Prostate gland (tissue), 2 donors: ENCODE results near the gene GOLIM4.

Experiments used
- CTCF ChIP-seq, 4 experiments: fragments of 200-600 bp in 2 of 4; fragments of 450-650 bp in 2 of 4; sonication (generic) in 2 of 4; IDR thresholded peaks; 1 replicate in 3 of 4; 2 replicates in 1 of 4; pipeline ENCODE4 v1.5.1; 2016 to 2019; ENCODE audit warnings: antibody characterized with exemption in 4 of 4, mild to moderate bottlenecking in 2 of 4, moderate library complexity in 2 of 4
- POLR2A ChIP-seq: fragments of 450-650 bp; IDR thresholded peaks from one replicate; pipeline ENCODE4 v1.6.1; 2016; ENCODE audit warnings: antibody characterized with exemption, mild to moderate bottlenecking

- TF ChIP-seq CTCF (IDR thresholded peaks at IDR 0.05): no peak
- no peak for TF ChIP-seq POLR2A
Observed at GRCh38 chr3:168127466-168127865, 31.7 kb upstream of the GOLIM4 start.
